ENCODE measurements around the gene ZNF296.

Gene ZNF296

GRCh38 chr19:45051929-45052579, 24.2 kb downstream of the ZNF296 start:
- DNase-seq, result no peak

DNA sequence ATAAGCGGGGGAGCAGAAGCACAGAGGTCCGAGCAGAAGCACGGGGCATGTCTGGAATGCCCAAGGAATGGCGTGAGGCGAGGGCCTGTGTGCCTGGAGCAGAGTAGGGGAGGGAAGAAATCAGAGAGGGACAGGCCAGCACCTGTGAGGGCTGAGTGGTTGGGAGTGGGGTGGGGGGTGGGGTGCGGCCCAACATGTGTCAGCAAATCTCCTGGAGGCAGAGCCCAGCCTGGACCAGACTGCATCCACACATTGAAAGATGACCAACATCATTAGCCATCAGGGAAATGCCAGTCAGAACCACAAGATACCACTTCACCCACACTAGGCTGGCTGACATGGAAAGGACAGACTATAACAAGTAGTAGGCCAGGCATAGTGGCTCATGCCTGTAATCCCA, 26.2 kb downstream of the ZNF296 start:
- DNase-seq, result no peak

DNA sequence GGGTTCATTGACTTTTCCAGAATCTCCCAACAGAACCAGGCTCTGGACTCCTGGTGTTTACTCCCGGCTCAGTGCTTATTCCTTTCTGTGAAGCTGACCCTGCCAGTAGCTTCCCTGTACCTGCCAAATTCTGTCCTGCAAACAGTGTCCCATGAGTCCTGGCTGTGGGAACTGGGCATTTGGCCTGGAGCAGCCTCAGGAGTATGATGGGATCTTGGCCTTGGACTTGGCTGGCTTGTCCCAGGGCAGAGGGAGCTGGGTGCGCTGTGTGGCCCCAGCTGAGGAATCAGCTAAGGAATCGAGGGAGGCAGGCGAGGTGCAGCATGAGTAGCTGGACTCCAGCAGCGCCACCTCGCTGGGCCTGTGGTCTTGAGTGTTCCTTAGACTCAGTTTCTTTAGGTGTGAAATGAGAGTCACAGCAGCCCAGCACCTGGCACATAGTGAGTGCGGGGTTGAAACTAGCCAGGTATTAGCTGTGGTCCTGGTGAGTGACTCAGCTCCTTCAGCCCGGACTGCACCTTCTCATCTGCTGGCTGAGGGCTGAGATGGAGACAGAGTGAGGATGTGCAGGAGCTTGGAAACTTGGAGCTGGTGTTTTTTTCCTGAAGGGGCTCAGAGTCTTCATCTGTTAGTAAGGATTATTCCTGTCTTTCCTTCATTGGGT, 27.1 kb downstream of the ZNF296 start:
- no peak for DNase-seq

DNA sequence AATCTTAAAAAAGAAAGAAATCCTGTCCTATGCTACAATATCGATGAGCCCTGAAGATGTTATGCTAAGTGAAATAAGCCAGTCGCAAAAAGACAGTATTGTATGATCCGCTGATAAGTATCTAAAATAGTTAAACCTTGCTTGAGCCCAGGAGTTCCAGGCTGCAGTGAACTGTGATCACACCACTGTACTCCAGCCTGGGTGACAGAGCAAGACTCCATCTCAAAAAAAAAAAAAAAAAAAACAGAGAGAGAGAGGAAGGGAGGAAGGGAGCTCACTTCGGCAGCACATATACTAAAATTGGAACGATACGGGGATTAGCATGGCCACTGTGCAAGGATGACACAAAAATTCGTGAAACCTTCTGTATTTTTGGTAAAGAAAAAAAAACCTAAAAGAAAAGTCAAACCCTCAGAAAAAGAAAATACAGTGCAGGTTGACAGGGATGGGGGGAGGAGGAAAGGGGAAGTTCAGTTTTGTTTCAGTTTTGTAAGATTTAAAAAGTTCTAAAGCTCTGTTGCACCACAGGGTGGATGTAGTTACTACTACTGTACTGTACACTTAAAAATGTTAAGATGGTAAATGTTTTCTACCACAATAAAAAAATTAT, 29.0 kb downstream of the ZNF296 start:
- DNase-seq, result no peak

DNA sequence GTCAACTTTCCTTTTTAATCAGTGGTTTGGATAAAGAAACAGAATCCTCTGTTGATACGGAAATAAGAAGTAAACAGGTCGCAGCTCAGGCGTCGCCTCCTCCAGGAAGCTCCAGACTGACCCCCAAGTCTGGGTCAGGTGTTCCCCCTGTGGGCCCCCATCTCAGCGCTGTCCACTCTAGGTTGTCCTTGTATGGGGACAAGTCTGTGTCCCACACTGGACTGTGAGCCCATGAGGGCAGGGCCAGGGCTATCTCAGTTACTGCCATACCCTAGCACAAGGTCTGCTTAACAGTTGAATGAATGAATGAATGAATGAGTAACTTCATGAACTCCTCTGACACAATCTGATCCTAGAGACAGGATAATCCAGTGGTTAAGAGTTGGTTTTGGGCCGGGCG, 29.9 kb downstream of the ZNF296 start:
- no peak for DNase-seq

DNA sequence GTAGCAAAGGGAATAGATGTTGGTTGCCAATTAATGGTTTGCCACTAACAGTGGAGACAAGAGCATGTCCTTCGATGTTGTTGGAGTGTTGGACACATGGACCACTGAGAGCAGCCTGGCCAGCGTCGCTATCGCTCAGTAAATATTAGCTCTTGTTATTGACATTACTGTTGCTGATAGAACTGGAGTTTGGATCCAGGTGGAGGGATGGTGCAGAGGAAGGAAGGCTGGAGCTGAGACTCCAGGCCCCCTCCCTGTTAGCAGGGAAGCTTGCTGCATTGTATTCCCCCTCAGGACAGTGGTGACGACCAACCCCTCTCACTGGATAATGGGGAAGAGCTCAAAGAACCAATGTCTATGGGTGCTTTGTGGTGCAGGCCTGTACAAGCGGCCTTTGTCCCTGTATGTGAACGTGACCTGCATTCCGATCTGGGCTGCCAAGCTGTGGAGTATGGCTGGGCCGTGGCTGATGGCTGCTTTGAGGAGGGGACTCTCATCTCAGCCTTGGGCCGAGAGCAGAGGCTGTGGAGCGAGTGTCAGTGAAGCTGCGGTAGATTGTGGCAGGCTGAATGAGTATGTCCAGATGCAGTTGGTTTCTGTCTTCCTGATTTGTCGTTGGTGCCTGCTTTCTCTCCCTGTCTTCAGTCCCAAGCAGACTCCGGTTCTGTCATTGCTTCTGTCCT, 30.5 kb downstream of the ZNF296 start:
- DNase-seq, result peak; percentile 90

DNA sequence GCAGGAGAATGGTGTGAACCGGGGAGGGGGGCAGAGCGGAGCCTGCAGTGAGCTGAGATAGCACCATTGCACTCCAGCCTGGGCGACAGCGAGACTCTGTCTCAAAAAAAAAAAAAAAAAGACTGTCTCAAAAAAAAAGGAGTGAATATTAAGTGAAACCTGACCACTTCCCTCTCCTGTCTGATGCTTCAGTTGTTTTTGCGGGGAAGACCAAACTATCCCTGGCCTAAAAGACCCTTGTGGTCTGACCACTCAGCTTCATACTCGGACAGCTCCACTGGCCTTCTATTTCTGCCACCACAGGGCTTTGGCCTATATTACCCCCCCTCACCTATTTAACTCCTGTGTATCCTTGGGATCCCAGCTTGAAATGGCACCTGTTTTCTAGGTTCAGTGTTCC, 35.2 kb downstream of the ZNF296 start:
- DNase-seq, result no peak

GRCh38 chr19:45040059-45040771, 36.1 kb downstream of the ZNF296 start:
- DNase-seq, result no peak

- peak; percentile 93 for DNase-seq
These were observed 37.1 kb downstream of the ZNF296 start, which contains the start of gene CLASRP for GRCh38 chr19:45038931-45039893. CLASRP (plus strand) TSS chr19:45039045; CDS start chr19:45040213, 1,168 bp downstream.

DNA sequence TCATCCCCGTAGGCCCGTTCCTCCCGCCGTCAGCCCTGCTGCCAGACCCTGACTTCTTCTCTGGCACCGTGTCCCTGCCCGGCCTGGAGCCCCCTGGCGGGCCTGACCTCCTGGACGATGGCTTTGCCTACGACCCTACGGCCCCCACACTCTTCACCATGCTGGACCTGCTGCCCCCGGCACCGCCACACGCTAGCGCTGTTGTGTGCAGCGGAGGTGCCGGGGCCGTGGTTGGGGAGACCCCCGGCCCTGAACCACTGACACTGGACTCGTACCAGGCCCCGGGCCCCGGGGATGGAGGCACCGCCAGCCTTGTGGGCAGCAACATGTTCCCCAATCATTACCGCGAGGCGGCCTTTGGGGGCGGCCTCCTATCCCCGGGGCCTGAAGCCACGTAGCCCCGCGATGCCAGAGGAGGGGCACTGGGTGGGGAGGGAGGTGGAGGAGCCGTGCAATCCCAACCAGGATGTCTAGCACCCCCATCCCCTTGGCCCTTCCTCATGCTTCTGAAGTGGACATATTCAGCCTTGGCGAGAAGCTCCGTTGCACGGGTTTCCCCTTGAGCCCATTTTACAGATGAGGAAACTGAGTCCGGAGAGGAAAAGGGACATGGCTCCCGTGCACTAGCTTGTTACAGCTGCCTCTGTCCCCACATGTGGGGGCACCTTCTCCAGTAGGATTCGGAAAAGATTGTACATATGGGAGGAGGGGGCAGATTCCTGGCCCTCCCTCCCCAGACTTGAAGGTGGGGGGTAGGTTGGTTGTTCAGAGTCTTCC, 38.7 kb downstream of the ZNF296 start:
- no peak for DNase-seq

DNA sequence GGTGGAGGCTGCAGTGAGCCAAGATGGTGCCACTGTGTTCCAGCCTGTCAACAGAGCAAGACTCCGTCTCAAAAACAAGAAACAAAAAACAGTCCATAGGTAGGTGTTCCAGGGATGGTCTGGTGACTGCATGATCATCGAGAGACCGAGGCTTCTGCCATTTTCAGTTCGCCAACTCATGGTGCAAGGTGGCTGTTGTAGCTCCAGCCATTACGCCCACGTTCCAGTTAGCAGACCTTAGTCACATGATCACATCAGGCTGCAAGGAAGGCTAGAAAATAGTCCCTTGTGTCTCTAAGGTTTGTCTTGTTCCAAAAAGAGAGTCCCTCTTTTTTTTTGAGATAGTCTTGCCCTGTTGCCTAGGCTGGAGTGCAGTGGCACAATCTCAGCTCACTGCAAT, 40.5 kb downstream of the ZNF296 start:
- DNase-seq, result no peak

DNA sequence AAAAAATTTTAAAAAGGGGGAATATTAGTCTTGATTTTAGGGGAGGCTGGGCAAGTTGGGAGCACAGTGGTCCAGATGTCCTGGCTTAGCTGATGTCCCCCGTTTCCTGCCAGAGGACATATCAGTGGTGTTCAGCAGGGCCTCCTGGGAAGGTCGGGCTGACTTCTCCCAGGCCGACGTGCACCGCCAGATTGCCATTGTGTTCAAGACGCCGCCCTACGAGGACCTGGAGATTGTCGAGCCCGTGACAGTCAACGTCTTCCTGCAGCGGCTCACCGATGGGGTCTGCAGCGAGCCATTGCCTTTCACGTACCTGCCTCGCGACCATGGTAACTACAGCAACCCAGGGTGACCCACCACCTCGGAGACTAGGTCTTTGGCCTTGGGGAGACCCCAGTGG, 43.9 kb downstream of the ZNF296 start:
- no peak for DNase-seq

DNA sequence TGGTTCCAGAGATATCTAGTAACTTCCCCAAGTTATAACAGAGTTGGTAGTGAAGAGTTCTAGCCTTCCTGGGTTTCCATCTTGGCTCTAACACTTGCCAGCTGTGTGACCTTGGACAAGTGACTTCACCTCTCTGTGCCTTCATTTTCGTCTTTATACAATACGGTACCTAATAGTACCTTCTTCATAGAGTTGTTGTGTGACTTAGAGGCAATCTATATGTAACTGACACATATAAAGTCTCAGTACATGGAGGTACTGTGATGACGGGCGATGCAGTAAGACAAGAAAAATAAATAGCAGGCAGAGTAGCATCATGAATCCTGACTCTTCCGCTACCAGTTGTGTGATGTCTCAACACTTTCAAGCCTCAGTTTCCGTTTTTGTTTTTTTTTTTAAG, 45.5 kb downstream of the ZNF296 start:
- no peak for DNase-seq

- DNase-seq, result no peak
These were observed 48.9 kb downstream of the ZNF296 start for GRCh38 chr19:45027371-45027770.

- DNase-seq, result no peak
These were observed 51.0 kb downstream of the ZNF296 start for GRCh38 chr19:45025264-45025663.

DNA sequence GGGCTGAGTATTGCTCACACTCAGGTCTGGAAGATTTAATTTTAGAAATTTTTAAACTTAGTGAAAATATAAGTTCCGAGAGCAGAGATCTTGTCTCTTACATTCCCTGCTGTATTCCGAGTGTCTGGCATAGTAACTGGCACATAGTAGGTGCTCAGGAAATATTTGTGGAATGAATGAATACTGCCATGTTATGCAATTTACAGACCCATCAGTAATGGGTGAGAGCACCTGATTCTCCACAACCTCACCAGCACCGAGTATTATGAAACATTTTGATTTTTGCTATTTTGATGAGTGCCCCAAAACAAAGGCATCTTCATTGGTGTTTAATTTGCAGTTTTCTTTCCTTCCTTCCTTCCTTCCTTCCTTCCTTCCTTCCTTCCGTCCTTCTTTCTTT, 53.2 kb downstream of the ZNF296 start:
- DNase-seq, result no peak

GRCh38 chr19:45021971-45022370, 54.3 kb downstream of the ZNF296 start:
- DNase-seq, result no peak

Measured in midbrain (tissue), 1 donor.